SH-SY5Y (cell line): ENCODE results near the gene AACS.

Experiments used
- GATA2 ChIP-seq: IDR thresholded peaks from 2 replicates; pipeline ENCODE4 v1.6.1; 2011; ENCODE audit warnings: mild to moderate bottlenecking, low read depth, low read length
- GATA3 ChIP-seq: IDR thresholded peaks from 2 replicates; pipeline ENCODE4 v1.6.1; 2011; ENCODE audit warnings: low read depth, mild to moderate bottlenecking, low read length, moderate library complexity

DNA sequence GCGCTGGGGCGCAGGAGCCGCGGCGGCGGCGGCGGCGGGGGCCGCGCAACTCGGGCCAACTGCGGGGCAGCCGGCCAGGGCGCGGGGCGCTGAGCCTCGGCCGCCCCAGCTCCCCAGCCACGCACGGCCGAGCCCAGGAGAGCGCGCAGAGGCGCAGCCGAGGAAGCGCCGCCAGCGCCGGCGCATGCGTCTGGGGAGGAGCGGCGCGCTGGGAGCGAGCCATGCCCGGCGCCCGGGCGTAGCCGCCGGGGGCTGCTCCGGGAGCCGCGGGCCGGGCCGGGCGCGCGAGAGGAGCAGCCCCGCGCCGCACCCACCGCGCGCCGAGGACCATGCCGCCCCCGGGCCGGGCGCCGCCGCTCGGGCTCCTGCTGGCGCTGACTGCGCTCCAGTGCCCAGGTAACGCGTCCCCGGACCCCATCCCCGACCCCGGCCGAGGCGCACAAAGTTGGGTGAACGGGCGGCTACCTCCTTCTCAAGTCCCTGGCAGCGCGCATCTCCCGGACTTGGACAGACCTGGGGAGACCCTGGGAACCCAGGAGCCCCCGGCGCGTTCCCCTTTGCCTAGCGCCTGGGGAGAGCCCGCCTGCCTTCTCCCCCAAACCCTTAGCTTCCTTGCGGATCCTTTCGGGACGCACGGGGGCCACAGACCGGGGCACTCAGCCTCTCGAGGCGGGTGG, 121.4 kb downstream of the AACS start:
- TF ChIP-seq GATA2 (no peak), GATA3 (no peak)
